GM12873 (cell line): ENCODE results near the gene FMR1NB.

Experiments
- CTCF ChIP-seq: IDR thresholded peaks from 2 replicates; pipeline ENCODE4 v1.5.1; 2012; ENCODE audit warnings: low read depth, mild to moderate bottlenecking, moderate library complexity, low read length, control low read depth; ENCODE audit not compliant: insufficient read depth; ENCODE audit errors: missing control alignments

FMR1NB gene

GRCh38 chrX:147957291-147957690 is 23.8 kb upstream of the FMR1NB start:
- no peak for TF ChIP-seq CTCF

- TF ChIP-seq CTCF, result no peak
These were observed 22.8 kb upstream of the FMR1NB start for GRCh38 chrX:147958291-147958690.

GRCh38 chrX:147960722-147961121 is 20.4 kb upstream of the FMR1NB start:
- no peak for TF ChIP-seq CTCF

- no peak for TF ChIP-seq CTCF
These were observed 18.7 kb upstream of the FMR1NB start for GRCh38 chrX:147962476-147962875.

GRCh38 chrX:147978931-147979330 is 2.2 kb upstream of the FMR1NB start:
- no peak for TF ChIP-seq CTCF

- no peak for TF ChIP-seq CTCF
These were observed 39.2 kb downstream of the FMR1NB start for GRCh38 chrX:148020329-148020728.

- no peak for TF ChIP-seq CTCF
These were observed 43.5 kb downstream of the FMR1NB start for GRCh38 chrX:148024425-148025148.

GRCh38 chrX:148035380-148035779 is 54.2 kb downstream of the FMR1NB start:
- no peak for TF ChIP-seq CTCF
